ENCODE results near the gene ZNF274.

Gene ZNF274

DNA sequence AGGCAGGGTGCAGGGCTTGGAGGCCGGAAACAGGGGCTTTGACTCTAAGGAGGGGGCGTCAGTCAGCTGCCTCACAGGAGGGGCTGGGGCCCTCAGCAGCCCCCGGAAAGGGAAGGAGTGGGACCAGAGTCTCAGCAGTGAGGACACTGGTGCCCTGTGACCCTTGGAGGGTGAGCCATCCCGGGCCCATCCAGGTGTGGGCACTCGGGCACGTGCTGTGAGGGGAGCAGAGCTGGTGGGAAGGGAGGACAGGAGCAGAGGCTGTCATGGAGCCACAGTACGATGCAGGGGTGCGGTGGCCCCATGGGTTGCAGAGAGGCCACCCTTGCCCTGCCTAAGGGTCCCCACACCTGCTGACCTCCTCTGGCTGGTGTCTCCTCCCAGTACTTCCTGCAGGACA, 26.7 kb downstream of the ZNF274 start:
- POLR2A ChIA-PET = no interaction called here
- DNase-seq (ENCODE audit: extremely low spot score) = no peak
- CTCF ChIA-PET = no interaction called here
- TF ChIP-seq, protein P1, sequence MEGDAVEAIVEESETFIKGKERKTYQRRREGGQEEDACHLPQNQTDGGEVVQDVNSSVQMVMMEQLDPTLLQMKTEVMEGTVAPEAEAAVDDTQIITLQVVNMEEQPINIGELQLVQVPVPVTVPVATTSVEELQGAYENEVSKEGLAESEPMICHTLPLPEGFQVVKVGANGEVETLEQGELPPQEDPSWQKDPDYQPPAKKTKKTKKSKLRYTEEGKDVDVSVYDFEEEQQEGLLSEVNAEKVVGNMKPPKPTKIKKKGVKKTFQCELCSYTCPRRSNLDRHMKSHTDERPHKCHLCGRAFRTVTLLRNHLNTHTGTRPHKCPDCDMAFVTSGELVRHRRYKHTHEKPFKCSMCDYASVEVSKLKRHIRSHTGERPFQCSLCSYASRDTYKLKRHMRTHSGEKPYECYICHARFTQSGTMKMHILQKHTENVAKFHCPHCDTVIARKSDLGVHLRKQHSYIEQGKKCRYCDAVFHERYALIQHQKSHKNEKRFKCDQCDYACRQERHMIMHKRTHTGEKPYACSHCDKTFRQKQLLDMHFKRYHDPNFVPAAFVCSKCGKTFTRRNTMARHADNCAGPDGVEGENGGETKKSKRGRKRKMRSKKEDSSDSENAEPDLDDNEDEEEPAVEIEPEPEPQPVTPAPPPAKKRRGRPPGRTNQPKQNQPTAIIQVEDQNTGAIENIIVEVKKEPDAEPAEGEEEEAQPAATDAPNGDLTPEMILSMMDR (IDR thresholded peaks at IDR 0.05; ENCODE audit: control extremely low read depth, extremely low read depth, low read depth, missing control alignments) = no peak

DNA sequence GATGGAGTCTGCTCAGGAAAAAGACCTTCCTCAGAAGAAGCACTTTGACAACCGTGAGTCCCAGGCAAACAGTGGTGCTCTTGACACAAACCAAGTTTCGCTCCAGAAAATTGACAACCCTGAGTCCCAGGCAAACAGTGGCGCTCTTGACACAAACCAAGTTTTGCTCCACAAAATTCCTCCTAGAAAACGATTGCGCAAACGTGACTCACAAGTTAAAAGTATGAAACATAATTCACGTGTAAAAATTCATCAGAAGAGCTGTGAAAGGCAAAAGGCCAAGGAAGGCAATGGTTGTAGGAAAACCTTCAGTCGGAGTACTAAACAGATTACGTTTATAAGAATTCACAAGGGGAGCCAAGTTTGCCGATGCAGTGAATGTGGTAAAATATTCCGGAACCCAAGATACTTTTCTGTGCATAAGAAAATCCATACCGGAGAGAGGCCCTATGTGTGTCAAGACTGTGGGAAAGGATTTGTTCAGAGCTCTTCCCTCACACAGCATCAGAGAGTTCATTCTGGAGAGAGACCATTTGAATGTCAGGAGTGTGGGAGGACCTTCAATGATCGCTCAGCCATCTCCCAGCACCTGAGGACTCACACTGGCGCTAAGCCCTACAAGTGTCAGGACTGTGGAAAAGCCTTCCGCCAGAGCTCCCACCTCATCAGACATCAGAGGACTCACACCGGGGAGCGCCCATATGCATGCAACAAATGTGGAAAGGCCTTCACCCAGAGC, 29.6 kb downstream of the ZNF274 start:
- TF ChIP-seq, protein P1 (IDR thresholded peaks at IDR 0.05; ENCODE audit: control extremely low read depth, extremely low read depth, low read depth, missing control alignments) = no peak
- POLR2A ChIA-PET = no interaction called here
- CTCF ChIA-PET = no interaction called here
- no peak for DNase-seq (ENCODE audit: extremely low spot score)

DNA sequence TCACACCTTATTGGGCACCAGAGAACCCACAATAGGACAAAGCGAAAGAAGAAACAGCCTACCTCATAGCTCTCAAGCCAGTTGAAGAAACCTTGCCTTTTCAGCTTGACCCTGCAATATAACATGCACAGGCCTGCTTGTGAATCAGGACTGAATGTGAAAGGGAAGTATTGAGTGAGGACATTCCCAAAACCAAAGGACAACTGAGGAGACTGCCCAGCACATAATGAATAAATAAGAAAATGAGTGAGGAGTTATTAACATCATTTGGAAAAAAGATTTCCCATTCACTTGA, 30.2 kb downstream of the ZNF274 start:
- CTCF ChIA-PET = no interaction called here
- POLR2A ChIA-PET = no interaction called here

DNA sequence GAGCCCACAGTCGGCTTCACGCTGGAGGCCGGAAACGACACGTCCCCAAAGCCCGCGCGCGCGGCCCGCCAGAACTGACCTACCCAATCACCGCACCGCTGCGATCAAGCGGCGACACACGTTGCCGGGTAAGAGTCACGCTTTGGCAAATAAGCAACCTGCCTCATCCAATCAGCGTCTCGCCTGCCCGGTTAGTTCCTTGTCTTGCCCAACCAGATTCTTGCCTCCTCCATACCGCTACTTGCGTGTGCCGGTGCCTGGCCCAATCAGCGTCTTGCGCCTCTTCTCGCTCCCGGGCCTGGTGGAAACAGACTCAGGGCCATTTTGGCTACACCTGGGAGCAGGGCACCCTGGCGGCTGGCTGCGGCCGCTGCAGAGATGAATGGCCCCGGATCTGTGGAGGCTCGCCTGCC, 34.2 kb downstream of the ZNF274 start:
- ChIA-PET CTCF (no interaction called here), POLR2A (no interaction called here)
- DNase-seq (ENCODE audit: extremely low spot score) = no peak
- TF ChIP-seq, protein P1 (IDR thresholded peaks at IDR 0.05; ENCODE audit: control extremely low read depth, extremely low read depth, low read depth, missing control alignments) = no peak

More for the DNA sequence above, 30.2 kb downstream of the ZNF274 start:
- TF ChIP-seq, protein P1 (IDR thresholded peaks at IDR 0.05; ENCODE audit: control extremely low read depth, extremely low read depth, low read depth, missing control alignments) = no peak
- no peak for DNase-seq (ENCODE audit: extremely low spot score)

DNA sequence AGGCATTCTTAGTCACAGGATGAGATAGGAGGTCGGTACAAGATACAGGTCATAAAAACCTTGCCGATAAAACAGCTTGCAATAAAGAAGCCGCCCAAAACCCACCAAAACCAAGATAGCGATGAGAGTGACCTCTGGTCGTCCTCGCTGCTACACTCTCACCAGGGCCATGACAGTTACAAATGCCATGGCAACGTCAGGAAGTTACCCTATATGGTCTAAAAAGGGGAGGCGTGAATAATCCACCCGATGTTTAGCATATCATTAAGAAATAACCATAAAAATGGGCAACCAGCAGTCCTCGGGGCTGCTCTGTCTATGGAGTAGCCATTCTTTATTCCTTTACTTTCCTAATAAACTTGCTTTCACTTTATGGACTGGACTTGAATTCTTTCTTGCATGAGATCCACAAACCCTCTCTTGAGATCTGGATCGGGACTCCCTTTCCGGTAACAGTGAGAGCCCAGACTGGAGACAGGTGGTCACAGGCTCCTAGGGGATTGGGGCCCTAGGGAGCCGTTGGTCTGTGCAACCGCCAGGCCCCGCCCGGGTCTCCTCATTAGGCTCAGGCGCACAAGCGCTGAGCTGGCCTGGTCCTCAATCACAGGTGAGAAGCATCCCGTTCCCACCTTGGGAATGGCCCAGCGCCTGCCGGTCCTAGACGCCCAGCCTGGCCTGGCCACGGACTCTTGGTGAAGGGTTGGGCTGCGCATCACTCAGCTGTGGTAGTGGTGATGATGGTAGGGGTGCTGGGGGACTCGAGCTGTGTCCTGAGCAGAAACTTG, 34.9 kb downstream of the ZNF274 start:
- TF ChIP-seq, protein P1 (IDR thresholded peaks at IDR 0.05; ENCODE audit: control extremely low read depth, extremely low read depth, low read depth, missing control alignments) = no peak
- ChIA-PET POLR2A (no interaction called here), CTCF (no interaction called here)
- no peak for DNase-seq (ENCODE audit: extremely low spot score)

DNA sequence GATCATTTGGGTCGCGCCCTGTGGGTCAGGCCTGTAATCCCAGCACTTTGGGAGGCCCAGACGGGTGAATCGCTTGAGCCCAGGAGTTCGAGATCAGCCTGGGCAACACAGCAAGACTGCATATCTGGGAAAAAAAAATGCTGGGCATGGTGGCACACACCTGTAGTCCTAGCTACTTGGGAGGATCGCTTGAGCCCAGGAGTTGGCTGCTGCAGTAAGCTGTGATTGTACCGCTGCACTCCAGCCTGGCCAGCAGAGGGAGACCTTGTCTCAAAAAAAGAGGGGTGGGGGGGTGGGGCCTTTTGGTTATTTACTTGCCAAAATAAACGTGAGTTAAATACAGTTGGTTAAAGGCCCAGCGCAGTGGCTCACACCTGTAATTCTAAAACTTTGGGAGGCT, 36.0 kb downstream of the ZNF274 start:
- TF ChIP-seq, protein P1 (IDR thresholded peaks at IDR 0.05; ENCODE audit: control extremely low read depth, extremely low read depth, low read depth, missing control alignments) = peak; percentile 14
- CTCF ChIA-PET = interaction anchor here (1.4 kb wide), 1 partner anchor 10 kb away, joined by 3 read pairs; the partner anchor contains the start of gene ZNF544
- DNase-seq (ENCODE audit: extremely low spot score) = no peak
- POLR2A ChIA-PET = interaction anchor here (0.6 kb wide), 1 partner anchor 82 kb away, joined by 3 read pairs; no protein-coding TSS in a partner anchor

Measured in GM10248 (cell line).